Endothelial cell of umbilical vein (primary cell): Measurements from ENCODE around the gene IGSF3. TPM values are rescaled to one million over a fixed set of nuclear protein-coding genes. Genes with fewer than 3 reads are reported as not detected.

Experiments
- BruUV-seq: library from RNA; stranded (reverse); fragments of 400-500 nt; replicated peaks from 2 replicates; lab custom pipeline; 2021; lab: Mats Ljungman, UMichigan
- CTCF ChIA-PET: fragments of 300-600, 350-600 bp; sonication (Branson Sonifier 250); formaldehyde crosslinking; loops from one replicate; lab custom pipeline; 2021; ENCODE audit warnings: antibody characterized with exemption, inconsistent platforms; lab: Charles Lee
- POLR2A ChIA-PET: fragments of 300-600, 350-600 bp; sonication (Branson Sonifier 250); formaldehyde crosslinking; loops from one replicate; lab custom pipeline; 2021; ENCODE audit warnings: antibody characterized with exemption, inconsistent platforms; lab: Charles Lee
- DNase-seq: peaks from one replicate; pipeline ENCODE4 v3.0.0-alpha.2; 2011; ENCODE audit warnings: low read depth, low spot score
- FAIRE-seq: peaks from 2 replicates; lab custom pipeline; 2011; peaks lifted over from hg19 to GRCh38; lab: Jason Lieb, UNC
- H2AFZ ChIP-seq: 2 replicates; pipeline ENCODE4 v1.6.0; 2012; ENCODE audit warnings: low read depth, low read length, control low read depth, inconsistent platforms
- H3K27ac ChIP-seq: 2 replicates; pipeline ENCODE4 v1.5.1; 2011; ENCODE audit warnings: low read depth, mild to moderate bottlenecking, control low read depth, low read length, moderate library complexity; ENCODE audit not compliant: insufficient read depth
- H3K27me3 ChIP-seq, 2 experiments: 2 replicates each; pipeline versions ENCODE4 v1.6.0 to v1.6.1; 2011; ENCODE audit warnings: low read length in 2 of 2, mixed read lengths in 1 of 2; ENCODE audit not compliant: control insufficient read depth in 2 of 2, insufficient read depth in 2 of 2
- H3K36me3 ChIP-seq, 2 experiments: 2 replicates in 1 of 2; 3 replicates in 1 of 2; pipeline ENCODE4 v1.5.1; 2011; ENCODE audit warnings: low read length in 2 of 2, mild to moderate bottlenecking in 1 of 2, moderate library complexity in 1 of 2; ENCODE audit not compliant: control insufficient read depth in 2 of 2, insufficient read depth in 2 of 2; ENCODE audit errors: extremely low read depth in 1 of 2
- H3K4me1 ChIP-seq: 3 replicates; pipeline ENCODE4 v1.5.1; 2011; ENCODE audit warnings: mild to moderate bottlenecking, low read length; ENCODE audit not compliant: control insufficient read depth, insufficient read depth; ENCODE audit errors: extremely low read depth
- H3K4me2 ChIP-seq: 2 replicates; pipeline ENCODE4 v1.6.1; 2011; ENCODE audit warnings: low read length, control low read depth, mixed read lengths; ENCODE audit not compliant: insufficient read depth
- H3K4me3 ChIP-seq, 3 experiments: fragments of 200-600 bp in 1 of 3; sonication (generic), shearing (Covaris generic) in 1 of 3; replicated peaks in 1 of 3; 2 replicates each; pipeline ENCODE4 v1.5.1; 2011 to 2016; ENCODE audit warnings: control low read depth in 3 of 3, low read length in 3 of 3, mild to moderate bottlenecking in 2 of 3, inconsistent platforms in 1 of 3, low read depth in 1 of 3, moderate library complexity in 1 of 3; ENCODE audit not compliant: insufficient read depth in 1 of 3
- H3K79me2 ChIP-seq: 2 replicates; pipeline ENCODE4 v1.6.0; 2012; ENCODE audit warnings: low read length, inconsistent platforms; ENCODE audit not compliant: control insufficient read depth, insufficient read depth
- H3K9ac ChIP-seq: replicated peaks from 2 replicates; pipeline ENCODE3; 2011; ENCODE audit warnings: low read length, control low read depth; ENCODE audit not compliant: insufficient read depth; ENCODE audit errors: extremely low read depth
- H3K9me1 ChIP-seq: replicated peaks from 3 replicates; pipeline ENCODE4 v1.6.0; 2011; ENCODE audit warnings: mild to moderate bottlenecking, low read length; ENCODE audit not compliant: control insufficient read depth, insufficient read depth; ENCODE audit errors: extremely low read depth
- H3K9me3 ChIP-seq: replicated peaks from 2 replicates; pipeline ENCODE4 v1.5.1; 2012; ENCODE audit warnings: low read length, inconsistent platforms; ENCODE audit not compliant: control insufficient read depth, insufficient read depth
- H4K20me1 ChIP-seq: replicated peaks from 2 replicates; pipeline ENCODE3; 2011; ENCODE audit warnings: mild to moderate bottlenecking, low read length; ENCODE audit not compliant: control insufficient read depth, insufficient read depth; ENCODE audit errors: extremely low read depth
- CTCF ChIP-seq, 2 donors: IDR thresholded peaks; 1 replicate in 1 of 2; 2 replicates in 1 of 2; pipeline ENCODE4 v1.5.1; 2011; ENCODE audit warnings: low read length in 2 of 2, mild to moderate bottlenecking in 2 of 2, moderate library complexity in 2 of 2, control low read depth in 1 of 2, inconsistent platforms in 1 of 2, low read depth in 1 of 2; ENCODE audit not compliant: insufficient read depth in 1 of 2; ENCODE audit errors: extremely low read depth in 1 of 2
- EZH2 ChIP-seq: IDR thresholded peaks from 2 replicates; pipeline ENCODE4 v1.6.1; 2012; ENCODE audit warnings: borderline replicate concordance, low read depth, mild to moderate bottlenecking, moderate library complexity, low read length, inconsistent platforms; ENCODE audit not compliant: severe bottlenecking
- FOS ChIP-seq: IDR thresholded peaks from 2 replicates; pipeline ENCODE4 v1.6.1; 2011; ENCODE audit warnings: mild to moderate bottlenecking, low read length, moderate library complexity, borderline replicate concordance; ENCODE audit not compliant: insufficient read depth
- GATA2 ChIP-seq: IDR thresholded peaks from 2 replicates; pipeline ENCODE4 v1.7.0; 2011; ENCODE audit warnings: low read depth, mild to moderate bottlenecking, moderate library complexity, mixed read lengths, low read length; ENCODE audit not compliant: insufficient read length, insufficient read depth
- JUN ChIP-seq: IDR thresholded peaks from 2 replicates; pipeline ENCODE4 v1.6.1; 2011; ENCODE audit warnings: borderline replicate concordance, low read depth; ENCODE audit not compliant: insufficient read length, insufficient read depth
- MAX ChIP-seq: IDR thresholded peaks from 2 replicates; pipeline ENCODE4 v1.6.1; 2011; ENCODE audit not compliant: insufficient read depth, insufficient read length
- MYC ChIP-seq: IDR thresholded peaks from one replicate; pipeline ENCODE4 v1.6.1; 2011; ENCODE audit warnings: mild to moderate bottlenecking, low read depth, low read length
- POLR2A ChIP-seq: IDR thresholded peaks from 2 replicates; pipeline ENCODE4 v1.6.1; 2012; ENCODE audit warnings: low read depth, mild to moderate bottlenecking, control low read depth, low read length
- POLR2AphosphoS5 ChIP-seq: IDR thresholded peaks from 2 replicates; pipeline ENCODE4 v1.6.1; 2012; ENCODE audit warnings: low read depth, mild to moderate bottlenecking, control low read depth, low read length, moderate library complexity; ENCODE audit not compliant: insufficient read depth
- dilution Hi-C: fragments of 300-500 bp; cut with MboI; formaldehyde crosslinking; loops from one replicate; pipeline ENCODE4 v1.15.0; 2019; ENCODE audit warnings: low sequenced_read_pairs; ENCODE audit not compliant: extremely low pct_ligation_motif_present
- intact Hi-C: fragments of 100-400 bp; cut with micrococcal nuclease; formaldehyde crosslinking; loops from one replicate; pipeline ENCODE4 v1.10.0; 2022
- polyA plus RNA-seq, 4 experiments: library from polyadenylated mRNA; depleted of rRNA in 3 of 4; stranded (reverse) in 3 of 4; unstranded in 1 of 4; fragments of >200 nt; gene quantifications; 2 replicates each; pipeline versions ENCODE4 v1.2.1 to v1.2.3, GENCODE V29; 2011 to 2012; ENCODE audit warnings: missing spikeins in 1 of 4
- total RNA-seq: library from RNA; stranded (reverse); gene quantifications from 2 replicates; pipeline ENCODE4 v1.2.3, GENCODE V29; 2021

Gene IGSF3
- total and polyA plus RNA-seq, 2 donors (not counting 3 experiments of a cell fraction or from before 2014, with no cell fraction given) = 0.63 to 2.2 TPM

GRCh38 chr1:116693759-116694480 lies 26.4 kb upstream of the IGSF3 start:
- TF ChIP-seq EZH2 (no peak), CTCF (IDR thresholded peaks at IDR 0.05; ENCODE audit: extremely low read depth in 1 of 2, insufficient read depth in 1 of 2, low read depth in 1 of 2, low read length in 2 of 2) (no peak), MYC (no peak), POLR2A (no peak), FOS (no peak), MAX (no peak), JUN (no peak), POLR2AphosphoS5 (no peak), GATA2 (no peak)
- POLR2A ChIA-PET = no interaction called here
- no peaks in the 10 kb centered on the region for H3K36me3 ChIP-seq
- H3K27me3 ChIP-seq = no peaks in the 10 kb centered on the region
- no peaks in the 10 kb centered on the region for H3K9me1 ChIP-seq
- H3K79me2 ChIP-seq = no peaks in the 10 kb centered on the region
- H3K4me2 ChIP-seq = no peak overlapping the region
- BruUV-seq = no TSS peak
- no peak for DNase-seq
- FAIRE-seq = no peak
- no peak overlapping the region for H3K27ac ChIP-seq
- no peaks in the 10 kb centered on the region for H3K9me3 ChIP-seq
- H3K4me1 ChIP-seq = no peaks in the 10 kb centered on the region
- CTCF ChIA-PET = no interaction called here
- no peaks in the 10 kb centered on the region for H4K20me1 ChIP-seq
- dilution Hi-C loops (no loop called here), intact Hi-C loops (no loop called here)
- H3K4me3 ChIP-seq = no peak overlapping the region
- no peak overlapping the region for H3K9ac ChIP-seq
- H2AFZ ChIP-seq = no peak overlapping the region
